ENCODE results near the gene MED14.
"Not testable (repeated sequence)": the region's sequence is repeated elsewhere in the genome, so short reads cannot be mapped to it uniquely, and the experiment has no call there.

MED14 gene
- total RNA-seq = 42.0 to 75.8 reads per million in 2 donors

GRCh38 chrX:40735325-40736169 lies at the start of gene MED14:
Gene MED14 (minus strand): TSS chrX:40735542. CDS start chrX:40735412, 130 bp downstream.
- DNase-seq = peak; percentile 73 to 99 (median 87)

GRCh38 chrX:40784516-40785151 lies 49.3 kb upstream of the MED14 start:
- DNase-seq = no peak

- not testable (repeated sequence) for DNase-seq
These were observed 47.4 kb upstream of the MED14 start for GRCh38 chrX:40782644-40783259.

GRCh38 chrX:40780951-40781350 lies 45.6 kb upstream of the MED14 start:
- no peak for DNase-seq

- DNase-seq = no peak
These were observed 44.7 kb upstream of the MED14 start for GRCh38 chrX:40780082-40780481.

- DNase-seq = no peak
These were observed 43.7 kb upstream of the MED14 start for GRCh38 chrX:40778861-40779575.

- no peak for DNase-seq
These were observed 38.5 kb upstream of the MED14 start for GRCh38 chrX:40773809-40774208.

GRCh38 chrX:40773188-40773587 lies 37.8 kb upstream of the MED14 start:
- DNase-seq = no peak

- no peak for DNase-seq
These were observed 36.9 kb upstream of the MED14 start for GRCh38 chrX:40772290-40772689.

GRCh38 chrX:40761762-40762161 lies 26.4 kb upstream of the MED14 start:
- no peak for DNase-seq

- DNase-seq = no peak
These were observed 24.0 kb upstream of the MED14 start for GRCh38 chrX:40759374-40759773.

GRCh38 chrX:40757058-40757457 lies 21.7 kb upstream of the MED14 start:
- no peak for DNase-seq

- DNase-seq = no peak
These were observed 20.2 kb upstream of the MED14 start for GRCh38 chrX:40755291-40756249.

GRCh38 chrX:40749681-40750494 lies 14.5 kb upstream of the MED14 start:
- DNase-seq = no peak

- no peak for DNase-seq
These were observed 13.6 kb upstream of the MED14 start for GRCh38 chrX:40748977-40749376.

GRCh38 chrX:40746521-40746920 lies 11.2 kb upstream of the MED14 start:
- no peak for DNase-seq

GRCh38 chrX:40736170-40736505 lies 796 bp upstream of the MED14 start:
- DNase-seq = no peak

- peak in 3 of 5 experiments; percentile 8 to 47 (median 17) for DNase-seq
These were observed 394 bp downstream of the MED14 start for GRCh38 chrX:40734971-40735324.

GRCh38 chrX:40733706-40734105 lies 1.6 kb downstream of the MED14 start:
- no peak for DNase-seq

GRCh38 chrX:40732499-40732898 lies 2.8 kb downstream of the MED14 start:
- not testable (repeated sequence) for DNase-seq

Measured in T-helper 2 cell (primary cell).